Measurements from ENCODE around the gene CBARP.

The CBARP gene

GRCh38 chr19:1234955-1235380 is 2.8 kb downstream of the CBARP start:
- H3K36me3 ChIP-seq (ENCODE audit: control insufficient read depth in 2 of 2, insufficient read depth in 1 of 2, low read length in 2 of 2) = peaks cover 0 to 37% of the 10 kb centered on the region in 2 experiments; a peak in 1 of 3 replicates
- POLR2A ChIA-PET = no interaction called here
- CTCF ChIA-PET = interaction anchor here (0.7 kb wide), 1 partner anchor 13 kb away, joined by 5 read pairs; no protein-coding TSS in a partner anchor

GRCh38 chr19:1234051-1234954 is 3.5 kb downstream of the CBARP start:
- no peak overlapping the region for H3K4me3 ChIP-seq (ENCODE audit: low read depth, low read length)
- ChIA-PET CTCF (interaction anchor here (0.7 kb wide), 1 partner anchor 12 kb away, joined by 5 read pairs; no protein-coding TSS in a partner anchor), POLR2A (no interaction called here)
- no peak overlapping the region for H3K27ac ChIP-seq (ENCODE audit: extremely low read depth, low read depth, low read length)
- no peaks in the 10 kb centered on the region for H3K9me3 ChIP-seq (ENCODE audit: control insufficient read depth, insufficient read depth, low read depth, low read length)
- no peaks in the 10 kb centered on the region; the same call in 1 of the 2 replicates for H3K4me1 ChIP-seq (ENCODE audit: control insufficient read depth, insufficient read depth, low read length)
- peaks cover 0 to 37% of the 10 kb centered on the region in 2 experiments; a peak in 1 of 3 replicates for H3K36me3 ChIP-seq (ENCODE audit: control insufficient read depth in 2 of 2, insufficient read depth in 1 of 2, low read length in 2 of 2)
- TF ChIP-seq ZNF600 (tag by site-specific recombination; IDR thresholded peaks at IDR 0.05) = no peak
- TF ChIP-seq ZNF670 (tag by site-specific recombination; IDR thresholded peaks at IDR 0.05; ENCODE audit: low read depth) = no peak
- TF ChIP-seq ZFHX2 (tag by site-specific recombination; conservative IDR thresholded peaks at IDR 0.05) = no peak
- TF ChIP-seq SCRT2 (tag by site-specific recombination; IDR thresholded peaks at IDR 0.05) = 0 out of 2 replicates have a peak, but pooled peaks have one; percentile 25
- no peak for TF ChIP-seq ZNF394 (tag by site-specific recombination; IDR thresholded peaks at IDR 0.05; ENCODE audit: borderline replicate concordance)
- TF ChIP-seq ZNF114 (tag by site-specific recombination; IDR thresholded peaks at IDR 0.05) = no peak
- no peak for TF ChIP-seq MYNN (tag by site-specific recombination; IDR thresholded peaks at IDR 0.05; ENCODE audit: borderline replicate concordance)
- no peak for TF ChIP-seq SP7 (tag by site-specific recombination; IDR thresholded peaks at IDR 0.05)
- no peak for TF ChIP-seq ZBTB44 (tag by site-specific recombination; IDR thresholded peaks at IDR 0.05)
- no peak for TF ChIP-seq ZNF292 (tag by site-specific recombination; IDR thresholded peaks at IDR 0.05; ENCODE audit: borderline replicate concordance, low read depth)
- no peak for TF ChIP-seq ZNF449 (tag by site-specific recombination; IDR thresholded peaks at IDR 0.05)
- TF ChIP-seq ZNF76 (tag by site-specific recombination; IDR thresholded peaks at IDR 0.05; ENCODE audit: borderline replicate concordance, low read depth) = no peak
- TF ChIP-seq SETDB1 (IDR thresholded peaks at IDR 0.05; ENCODE audit: insufficient read length, low read length) = no peak
- peak; percentile 52 for TF ChIP-seq KLF1 (tag by site-specific recombination; IDR thresholded peaks at IDR 0.05)
- TF ChIP-seq SCRT1 (tag by site-specific recombination; IDR thresholded peaks at IDR 0.05; ENCODE audit: borderline replicate concordance) = no peak
- TF ChIP-seq MEIS1 (CRISPR knock-in tag; IDR thresholded peaks at IDR 0.05; ENCODE audit: borderline replicate concordance) = no peak
- TF ChIP-seq ZNF391 (tag by site-specific recombination; IDR thresholded peaks at IDR 0.05; ENCODE audit: borderline replicate concordance, low read depth) = no peak
- TF ChIP-seq ZNF2 (tag by site-specific recombination; IDR thresholded peaks at IDR 0.05) = no peak

More at GRCh38 chr19:1234955-1235380, 2.8 kb downstream of the CBARP start:
- TF ChIP-seq ZNF211 (tag by site-specific recombination; IDR thresholded peaks at IDR 0.05; ENCODE audit: low read depth) = no peak
- no peak for TF ChIP-seq HOXA7 (CRISPR knock-in tag; IDR thresholded peaks at IDR 0.05; ENCODE audit: borderline replicate concordance)
- no peak for TF ChIP-seq ZNF311 (tag by site-specific recombination; IDR thresholded peaks at IDR 0.05; ENCODE audit: borderline replicate concordance)
- TF ChIP-seq KLF7 (tag by site-specific recombination; IDR thresholded peaks at IDR 0.05; ENCODE audit: borderline replicate concordance) = no peak
- TF ChIP-seq ZSCAN16 (tag by site-specific recombination; IDR thresholded peaks at IDR 0.05) = no peak
- no peak for TF ChIP-seq ZNF302 (tag by site-specific recombination; IDR thresholded peaks at IDR 0.05; ENCODE audit: low read depth)
- TF ChIP-seq ZNF473 (tag by site-specific recombination; IDR thresholded peaks at IDR 0.05) = no peak
- TF ChIP-seq ZNF112 (tag by site-specific recombination; IDR thresholded peaks at IDR 0.05) = no peak
- no peak for TF ChIP-seq KLF10 (tag by site-specific recombination; IDR thresholded peaks at IDR 0.05)
- no peak for TF ChIP-seq PRDM10 (tag by site-specific recombination; IDR thresholded peaks at IDR 0.05)
- no peak for TF ChIP-seq ZNF48 (tag by site-specific recombination; IDR thresholded peaks at IDR 0.05)
- TF ChIP-seq HOXC10 (CRISPR knock-in tag; IDR thresholded peaks at IDR 0.05) = no peak
- Histone ChIP-seq H3K9me3 (ENCODE audit: control insufficient read depth, insufficient read depth, low read depth, low read length) (no peaks in the 10 kb centered on the region), H3K4me3 (ENCODE audit: low read depth, low read length) (no peak overlapping the region), H3K27ac (ENCODE audit: extremely low read depth, low read depth, low read length) (no peak overlapping the region), H3K4me1 (ENCODE audit: control insufficient read depth, insufficient read depth, low read length) (no peaks in the 10 kb centered on the region; the same call in 1 of the 2 replicates)

Data from HEK293 (cell line).